Ectodermal cell (in vitro differentiated cells): Measurements from ENCODE around the gene S100A9. TPM values are rescaled to one million over a fixed set of nuclear protein-coding genes. Genes with fewer than 3 reads are reported as not detected.
"Not testable (repeated sequence)": the region's sequence is repeated elsewhere in the genome, so short reads cannot be mapped to it uniquely, and the experiment has no call there.

Source experiments
- H3K27ac ChIP-seq: 2 replicates; pipeline ENCODE4 v1.7.0; 2013; ENCODE audit warnings: mild to moderate bottlenecking, low read depth, low read length; ENCODE audit not compliant: insufficient read depth, poor library complexity, severe bottlenecking
- H3K27me3 ChIP-seq: 2 replicates; pipeline ENCODE4 v1.7.0; 2013; ENCODE audit warnings: mild to moderate bottlenecking, low read length; ENCODE audit not compliant: insufficient read depth, control insufficient read depth, poor library complexity, severe bottlenecking
- H3K36me3 ChIP-seq: one replicate; pipeline ENCODE4 v1.7.0; 2013; ENCODE audit warnings: low read length; ENCODE audit not compliant: control insufficient read depth, insufficient read depth
- H3K4me1 ChIP-seq: one replicate; pipeline ENCODE4 v1.7.0; 2013; ENCODE audit warnings: low read length; ENCODE audit not compliant: control insufficient read depth, insufficient read depth
- H3K4me3 ChIP-seq: 2 replicates; pipeline ENCODE4 v1.7.0; 2013; ENCODE audit warnings: low read depth, low read length, control low read depth; ENCODE audit not compliant: insufficient read depth
- H3K9me3 ChIP-seq: 2 replicates; pipeline ENCODE4 v1.7.0; 2013; ENCODE audit warnings: mild to moderate bottlenecking, low read length, moderate library complexity; ENCODE audit not compliant: control insufficient read depth
- WGBS, 2 experiments: methylation state at CpG; one replicate each; pipeline ENCODE4 v1.1.7; 2013; ENCODE audit warnings: missing lambda C conversion rate in 2 of 2; 5-methylcytosine and 5-hydroxymethylcytosine counted together
- polyA plus RNA-seq, 4 experiments: library from polyadenylated mRNA; stranded (reverse); fragments of 50-300 nt; gene quantifications; one replicate each; pipeline ENCODE4 v1.2.3, GENCODE V29; 2013

S100A9 gene
- not detected for polyA plus RNA-seq (2013, experiment 1 of 4)
- not detected for polyA plus RNA-seq (2013, experiment 2 of 4)
- polyA plus RNA-seq (2013, experiment 3 of 4) = not detected
- not detected for polyA plus RNA-seq (2013, experiment 4 of 4)

DNA sequence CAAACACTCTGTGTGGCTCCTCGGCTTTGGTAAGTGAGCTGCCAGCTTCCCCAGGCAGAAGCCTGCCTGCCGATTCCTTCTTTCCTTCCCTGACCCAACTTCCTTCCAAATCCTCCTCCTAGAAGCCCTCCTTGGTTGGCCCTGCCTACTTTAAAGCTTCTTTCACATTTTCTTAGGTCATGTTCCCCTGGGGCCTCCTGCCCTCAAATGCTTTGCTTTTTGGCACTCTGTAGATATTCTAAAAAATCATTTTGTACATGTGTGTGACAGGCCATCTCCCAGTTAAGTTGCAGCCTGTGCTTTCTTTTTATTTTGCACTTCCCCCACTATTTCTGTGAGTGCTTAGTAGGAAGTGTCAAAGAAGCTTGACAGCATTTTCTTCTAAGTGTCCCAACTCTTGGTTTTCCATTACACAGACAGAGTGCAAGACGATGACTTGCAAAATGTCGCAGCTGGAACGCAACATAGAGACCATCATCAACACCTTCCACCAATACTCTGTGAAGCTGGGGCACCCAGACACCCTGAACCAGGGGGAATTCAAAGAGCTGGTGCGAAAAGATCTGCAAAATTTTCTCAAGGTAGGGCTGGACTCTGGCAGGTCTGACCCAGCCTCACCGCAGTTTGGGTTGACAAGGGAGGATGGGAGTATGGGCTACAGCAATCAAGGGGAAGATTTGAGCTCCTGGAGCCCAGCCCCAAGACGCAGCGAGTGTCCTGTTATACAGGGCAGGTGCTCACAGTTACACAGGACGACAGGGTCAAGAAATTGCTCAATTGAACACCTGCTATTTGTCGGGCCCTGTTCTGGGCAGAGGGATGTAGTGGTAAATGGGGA is at the start of gene S100A9:
Gene S100A9, plus strand, starts transcription at position 2 of the 838 bp plus-strand sequence. Its CDS starts 430 bp downstream, at position 432.
- Histone ChIP-seq H3K4me1 (no peaks in the 10 kb centered on the region), H3K4me3 (no peak within 1 kb of the TSS), H3K27ac (no peak within 1 kb of the TSS), H3K36me3 (no peaks in the 10 kb centered on the region), H3K27me3 (no peaks in the 10 kb centered on the region), H3K9me3 (no peaks in the 10 kb centered on the region)
- 92 to 94% methylated on average over 11 of the region's 11 CpGs for WGBS, 2 experiments

DNA sequence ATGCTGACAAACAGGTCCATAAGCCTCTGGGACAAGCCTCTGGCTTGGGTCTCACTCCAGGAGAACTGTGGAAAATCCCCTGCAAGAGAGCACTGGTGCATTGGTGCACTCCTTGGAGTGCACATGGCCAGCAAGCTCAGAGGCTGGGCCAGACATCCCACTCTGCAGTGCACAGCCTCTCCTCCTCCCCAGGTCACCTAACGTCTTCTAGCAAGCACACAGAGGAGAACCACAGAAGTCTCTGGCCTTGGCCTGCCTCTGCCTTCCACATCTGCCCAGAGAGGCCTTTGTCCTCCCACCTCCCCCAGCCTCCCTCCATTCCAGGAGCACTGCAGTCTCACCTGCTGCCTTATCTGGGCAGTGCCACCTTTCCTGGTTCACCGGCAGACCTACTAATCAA is 49.1 kb upstream of the S100A9 start:
- H3K27ac ChIP-seq = no peak overlapping the region
- no peaks in the 10 kb centered on the region for H3K4me1 ChIP-seq
- H3K36me3 ChIP-seq = no peaks in the 10 kb centered on the region
- 88 to 91% methylated on average over 2 of the region's 2 CpGs for WGBS, 2 experiments
- no peak overlapping the region for H3K4me3 ChIP-seq
- no peaks in the 10 kb centered on the region for H3K9me3 ChIP-seq
- no peaks in the 10 kb centered on the region for H3K27me3 ChIP-seq

DNA sequence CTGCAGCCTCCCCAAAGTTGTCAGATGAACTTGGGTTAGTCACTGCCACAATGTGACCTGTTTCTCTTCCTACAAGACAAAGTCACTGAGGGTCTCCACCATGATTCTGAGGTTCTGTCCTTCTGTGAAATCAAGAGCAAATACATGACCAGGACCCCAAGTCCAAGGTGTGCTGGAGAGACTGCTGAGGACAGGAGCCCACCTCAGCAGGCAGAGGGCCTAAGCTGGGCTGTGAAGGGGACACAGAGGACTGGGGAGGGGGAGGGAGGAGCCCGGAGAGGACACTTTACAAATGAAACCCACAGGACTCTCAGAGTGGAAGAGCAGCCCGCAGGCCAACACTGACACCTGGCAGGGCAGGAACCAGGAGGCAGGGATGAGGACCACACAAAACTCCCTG is 48.2 kb upstream of the S100A9 start:
- WGBS, 2 experiments = 71 to 80% methylated on average over 2 of the region's 2 CpGs
- H3K36me3 ChIP-seq = no peaks in the 10 kb centered on the region
- no peak overlapping the region for H3K27ac ChIP-seq
- H3K4me1 ChIP-seq = no peaks in the 10 kb centered on the region
- no peak overlapping the region for H3K4me3 ChIP-seq
- H3K9me3 ChIP-seq = no peaks in the 10 kb centered on the region
- H3K27me3 ChIP-seq = no peaks in the 10 kb centered on the region

DNA sequence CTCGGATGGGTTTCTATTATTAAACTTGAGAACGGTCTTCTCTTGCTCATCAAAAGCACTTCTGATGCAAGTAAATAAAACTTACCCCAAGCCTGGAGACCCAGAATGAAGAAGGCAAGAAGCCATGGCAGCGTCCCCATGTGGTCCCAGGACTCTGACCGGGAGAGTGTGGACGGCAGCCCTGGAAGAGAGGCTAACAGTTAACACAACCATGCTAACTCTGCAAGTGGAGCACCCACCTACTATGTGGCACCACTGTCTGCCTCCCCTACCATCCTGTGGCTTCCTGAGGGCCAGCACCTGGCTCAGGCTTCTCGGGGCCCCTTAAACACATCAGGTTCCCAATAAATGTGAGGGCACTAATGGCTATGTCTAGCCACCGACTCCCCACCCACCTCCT is 47.1 kb upstream of the S100A9 start:
- Histone ChIP-seq H3K9me3 (no peaks in the 10 kb centered on the region), H3K4me1 (no peaks in the 10 kb centered on the region), H3K27me3 (no peaks in the 10 kb centered on the region), H3K36me3 (no peaks in the 10 kb centered on the region), H3K4me3 (no peak overlapping the region), H3K27ac (no peak overlapping the region)
- WGBS, 2 experiments = 78% methylated on average over 7 of the region's 7 CpGs

DNA sequence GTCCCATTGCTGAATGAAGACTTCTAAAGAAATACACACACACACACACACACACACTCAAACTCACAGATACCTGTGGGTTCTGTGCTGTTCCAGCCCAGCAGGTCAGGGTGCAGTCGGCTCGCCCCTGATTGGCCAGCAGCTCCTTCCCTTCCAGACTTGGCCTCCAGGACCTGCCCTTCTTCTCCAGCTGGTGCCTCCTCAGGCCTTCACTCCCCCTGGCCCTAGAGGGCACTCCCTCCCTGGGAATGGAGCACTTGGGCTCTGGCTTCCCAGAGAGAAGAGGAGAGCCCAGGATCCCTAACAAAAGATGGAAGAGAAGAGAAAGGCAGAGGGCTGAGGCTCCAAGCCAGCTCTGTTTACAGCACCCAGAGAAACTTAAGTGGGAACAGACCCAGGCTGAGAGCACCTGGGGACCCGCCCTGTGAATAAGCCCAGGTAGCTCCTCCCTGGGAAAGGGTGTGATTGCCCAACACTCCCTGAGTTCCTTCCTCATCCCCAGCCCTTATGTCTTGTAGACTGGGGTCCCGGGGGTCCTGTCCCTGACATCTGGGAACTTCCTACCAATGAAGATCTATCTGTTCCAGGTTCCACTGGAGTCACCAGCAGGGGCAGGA is 45.0 kb upstream of the S100A9 start, which contains the start of gene PGLYRP3:
Gene PGLYRP3, minus strand, starts transcription at position 383 of the 617 bp plus-strand sequence. CDS start 2,287 bp downstream, outside the sequence.
- 83 to 93% methylated on average over 4 of the region's 4 CpGs for WGBS, 2 experiments
- H3K4me1 ChIP-seq = no peaks in the 10 kb centered on the region
- no peaks in the 10 kb centered on the region for H3K9me3 ChIP-seq
- no peaks in the 10 kb centered on the region for H3K27me3 ChIP-seq
- H3K27ac ChIP-seq = no peak within 1 kb of the TSS
- no peaks in the 10 kb centered on the region for H3K36me3 ChIP-seq
- no peak within 1 kb of the TSS for H3K4me3 ChIP-seq

DNA sequence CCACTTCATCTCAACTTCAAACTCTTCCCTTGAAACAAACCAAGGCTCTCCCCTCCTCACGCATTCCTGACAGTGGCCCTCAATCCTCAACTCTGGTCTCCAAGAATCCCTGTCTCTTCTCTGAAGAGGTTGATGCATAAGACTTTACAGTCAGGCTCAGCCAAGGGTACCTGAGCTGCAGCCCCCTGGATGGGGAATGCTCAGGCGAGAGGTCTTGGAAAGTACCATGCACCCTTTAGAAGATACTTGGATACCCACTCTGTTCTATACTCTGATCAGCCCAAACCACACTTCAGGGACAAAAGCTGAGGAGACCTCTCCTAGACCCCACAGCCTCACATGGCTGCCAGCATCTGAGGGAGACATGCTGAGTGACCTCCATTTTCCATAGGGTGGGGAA is 44.4 kb upstream of the S100A9 start:
- H3K9me3 ChIP-seq = no peaks in the 10 kb centered on the region
- no peaks in the 10 kb centered on the region for H3K4me1 ChIP-seq
- H3K27me3 ChIP-seq = no peaks in the 10 kb centered on the region
- 88 to 90% methylated on average over 2 of the region's 2 CpGs for WGBS, 2 experiments
- H3K27ac ChIP-seq = no peak overlapping the region
- no peaks in the 10 kb centered on the region for H3K36me3 ChIP-seq
- H3K4me3 ChIP-seq = no peak overlapping the region

DNA sequence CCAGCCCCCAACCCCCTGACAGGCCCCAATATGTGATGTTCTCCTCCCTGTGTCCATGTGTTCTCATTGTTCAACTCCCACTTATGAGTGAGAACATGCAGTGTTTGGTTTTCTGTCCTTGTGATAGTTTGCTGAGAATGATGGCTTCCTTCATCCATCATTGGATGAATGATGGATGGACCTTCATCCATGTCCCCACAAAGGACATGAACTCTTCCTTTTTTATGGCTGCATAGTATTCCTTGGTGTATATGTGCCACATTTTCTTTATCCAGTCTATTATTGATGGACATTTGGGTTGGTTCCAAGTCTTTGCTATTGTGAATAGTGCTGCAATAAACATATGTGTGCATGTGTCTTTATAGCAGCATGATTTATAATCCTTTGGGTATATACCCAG is 43.3 kb upstream of the S100A9 start:
- H3K4me1 ChIP-seq, H3K4me3 ChIP-seq, H3K27ac ChIP-seq, H3K36me3 ChIP-seq, H3K27me3 ChIP-seq, H3K9me3 ChIP-seq: not testable (repeated sequence)

DNA sequence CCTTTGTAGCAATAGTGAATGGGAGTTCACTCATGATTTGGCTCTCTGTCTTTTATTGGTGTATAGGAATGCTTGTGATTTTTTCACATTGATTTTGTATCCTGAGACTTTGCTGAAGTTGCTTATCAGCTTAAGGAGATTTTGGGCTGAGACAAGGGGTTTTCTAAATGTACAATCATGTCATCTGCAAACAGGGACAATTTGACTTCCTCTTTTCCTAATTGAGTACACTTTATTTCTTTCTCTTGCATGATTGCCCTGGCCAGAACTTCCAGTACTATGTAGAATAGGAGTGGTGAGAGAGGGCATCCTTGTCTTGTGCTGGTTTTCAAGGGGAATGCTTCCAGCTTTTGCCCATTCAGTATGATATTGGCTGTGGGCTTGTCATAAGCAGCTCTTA is 41.6 kb upstream of the S100A9 start:
- not testable (repeated sequence) for H3K27me3 ChIP-seq, H3K36me3 ChIP-seq, H3K4me3 ChIP-seq, H3K9me3 ChIP-seq, H3K27ac ChIP-seq, H3K4me1 ChIP-seq

DNA sequence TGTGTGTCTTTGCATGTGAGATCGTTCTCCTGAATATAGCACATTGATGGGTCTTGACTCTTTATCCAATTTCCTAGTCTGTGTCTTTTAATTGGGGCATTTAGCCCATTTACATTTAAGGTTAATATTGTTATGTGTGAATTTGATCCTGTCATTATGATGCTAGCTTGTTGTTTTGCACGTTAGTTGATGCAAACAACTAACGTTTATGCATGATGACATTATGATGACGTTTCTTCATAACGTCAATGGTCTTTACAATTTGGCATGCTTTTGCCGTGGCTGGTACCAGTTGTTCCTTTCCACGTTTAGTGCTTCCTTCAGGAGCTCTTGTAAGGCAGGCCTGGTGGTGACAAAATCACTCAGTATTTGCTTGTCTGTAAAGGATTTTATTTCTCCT is 39.5 kb upstream of the S100A9 start:
- not testable (repeated sequence) for H3K36me3 ChIP-seq, H3K4me3 ChIP-seq, H3K27ac ChIP-seq, H3K9me3 ChIP-seq, H3K27me3 ChIP-seq, H3K4me1 ChIP-seq
- 89 to 90% methylated on average over 7 of the region's 7 CpGs for WGBS, 2 experiments

DNA sequence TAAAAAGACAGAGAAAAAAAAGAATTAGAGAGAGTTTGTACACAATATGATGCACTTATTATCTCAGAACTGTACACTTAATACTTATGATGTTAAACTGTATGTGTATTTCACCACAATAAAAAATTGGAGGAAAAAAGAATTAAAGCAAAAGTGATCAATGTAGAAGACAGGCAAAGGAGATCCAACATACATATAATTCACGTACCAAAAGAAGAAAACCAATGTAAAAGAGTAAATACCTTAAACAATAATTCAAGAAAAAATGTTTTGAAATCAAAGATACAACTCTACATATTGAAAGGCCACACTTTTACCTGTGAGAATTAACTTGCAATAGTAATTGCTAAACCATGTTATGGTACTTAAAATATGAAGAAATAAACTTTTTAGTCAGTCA is 35.1 kb upstream of the S100A9 start:
- H3K27ac ChIP-seq = no peak overlapping the region
- no peaks in the 10 kb centered on the region for H3K36me3 ChIP-seq
- WGBS, 2 experiments = 0% methylated on average over 1 of the region's 1 CpG; no CpG with 5 or more reads in 1 of the 2 experiments

More for the DNA sequence above, 35.1 kb upstream of the S100A9 start:
- no peaks in the 10 kb centered on the region for H3K4me1 ChIP-seq
- no peaks in the 10 kb centered on the region for H3K27me3 ChIP-seq
- no peaks in the 10 kb centered on the region for H3K9me3 ChIP-seq
- no peak overlapping the region for H3K4me3 ChIP-seq
